Measurements from ENCODE around the gene LEMD2. TPM values are rescaled to one million over a fixed set of nuclear protein-coding genes. Genes with fewer than 3 reads are reported as not detected.

Gene LEMD2
- total RNA-seq, 1 experiment from 2014 or later = 33.8 TPM

- DNase-seq (ENCODE audit: low read depth) = no peak
Observed at GRCh38 chr6:33757906-33758305, 31.0 kb downstream of the LEMD2 start.

- no peak for DNase-seq (ENCODE audit: low read depth)
Observed at GRCh38 chr6:33757113-33757512, 31.8 kb downstream of the LEMD2 start.

- no peak for DNase-seq (ENCODE audit: low read depth)
Observed at GRCh38 chr6:33756211-33756954, 32.5 kb downstream of the LEMD2 start.

GRCh38 chr6:33755070-33755869 is 33.7 kb downstream of the LEMD2 start:
- no peak for DNase-seq (ENCODE audit: low read depth)

GRCh38 chr6:33754222-33754621 is 34.7 kb downstream of the LEMD2 start:
- no peak for DNase-seq (ENCODE audit: low read depth)

GRCh38 chr6:33752646-33753015 is 36.3 kb downstream of the LEMD2 start:
- no peak for DNase-seq (ENCODE audit: low read depth)

- DNase-seq (ENCODE audit: low read depth) = no peak
Observed at GRCh38 chr6:33751771-33752645, 36.9 kb downstream of the LEMD2 start.

- no peak for DNase-seq (ENCODE audit: low read depth)
Observed at GRCh38 chr6:33750244-33750991, 38.5 kb downstream of the LEMD2 start.

- no peak for DNase-seq (ENCODE audit: low read depth)
Observed at GRCh38 chr6:33749401-33749800, 39.5 kb downstream of the LEMD2 start.

- no peak for DNase-seq (ENCODE audit: low read depth)
Observed at GRCh38 chr6:33748841-33749240, 40.1 kb downstream of the LEMD2 start.

- no peak for DNase-seq (ENCODE audit: low read depth)
Observed at GRCh38 chr6:33747823-33748222, 41.1 kb downstream of the LEMD2 start.

GRCh38 chr6:33746651-33747100 is 42.3 kb downstream of the LEMD2 start, which contains the start of gene IP6K3:
TSS of gene IP6K3 (minus strand) at chr6:33746905. CDS start at chr6:33735476, 11,429 bp downstream.
- DNase-seq (ENCODE audit: low read depth) = no peak

GRCh38 chr6:33746036-33746600 is 42.8 kb downstream of the LEMD2 start:
- DNase-seq (ENCODE audit: low read depth) = peak; percentile 24

GRCh38 chr6:33745548-33745947 is 43.4 kb downstream of the LEMD2 start:
- no peak for DNase-seq (ENCODE audit: low read depth)

GRCh38 chr6:33744895-33745546 is 43.9 kb downstream of the LEMD2 start:
- no peak for DNase-seq (ENCODE audit: low read depth)

- DNase-seq (ENCODE audit: low read depth) = peak; percentile 69
Observed at GRCh38 chr6:33744001-33744848, 44.7 kb downstream of the LEMD2 start.

- no peak for DNase-seq (ENCODE audit: low read depth)
Observed at GRCh38 chr6:33742837-33743236, 46.1 kb downstream of the LEMD2 start.

GRCh38 chr6:33742092-33742491 is 46.8 kb downstream of the LEMD2 start:
- no peak for DNase-seq (ENCODE audit: low read depth)

- no peak for DNase-seq (ENCODE audit: low read depth)
Observed at GRCh38 chr6:33740794-33741193, 48.1 kb downstream of the LEMD2 start.

Measured in HT1080 (cell line).